HG03135 (cell line): ENCODE data around the gene RYR3.
"Not testable (repeated sequence)": the region's sequence is repeated elsewhere in the genome, so short reads cannot be mapped to it uniquely, and the experiment has no call there.

Experiments used
- ATAC-seq: cut with Tn5 transposase; IDR thresholded peaks from one replicate; pipeline ENCODE4 v1.9.1; 2021; ENCODE audit warnings: mild to moderate bottlenecking, moderate library complexity; ENCODE audit not compliant: unreplicated experiment

RYR3 gene

GRCh38 chr15:33565094-33565493 is 254.3 kb downstream of the RYR3 start:
- ATAC-seq = no peak

DNA sequence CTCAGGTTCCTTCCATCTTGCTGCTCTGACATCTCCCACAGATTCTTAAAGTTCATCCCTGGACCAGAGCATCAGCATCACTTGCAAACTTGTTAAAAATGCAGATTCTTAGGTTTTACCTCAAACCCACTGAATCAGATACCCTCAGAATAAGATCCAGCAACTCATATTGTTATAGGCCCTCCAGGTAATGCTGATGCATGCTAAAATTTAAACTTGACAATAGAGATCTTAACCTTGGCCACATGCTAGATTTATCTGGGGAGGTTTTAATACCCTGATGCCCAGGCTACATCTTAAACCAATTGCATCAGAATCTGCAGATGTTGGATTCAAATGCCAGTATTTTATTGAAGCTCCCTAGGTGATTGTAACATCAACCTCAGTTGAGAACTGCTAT is 256.9 kb downstream of the RYR3 start:
- no peak for ATAC-seq

DNA sequence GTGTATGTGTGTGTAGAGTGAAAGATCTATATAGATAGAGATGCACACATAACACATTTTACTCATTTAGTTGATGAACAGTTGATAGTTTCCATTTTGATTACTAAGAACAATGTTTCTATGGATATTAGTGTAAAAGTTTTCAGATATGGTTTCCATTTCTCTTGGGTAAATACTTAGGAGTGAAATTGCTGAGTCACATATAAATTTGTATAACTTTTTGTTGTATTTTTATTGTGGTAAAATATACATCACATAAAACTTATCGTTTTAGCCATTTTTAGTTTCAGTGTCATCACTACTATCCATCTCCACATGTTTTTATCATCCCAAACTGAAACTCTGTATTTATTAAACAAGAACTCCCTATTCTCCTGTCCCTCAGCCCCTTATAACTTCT is 258.3 kb downstream of the RYR3 start:
- ATAC-seq = no peak

DNA sequence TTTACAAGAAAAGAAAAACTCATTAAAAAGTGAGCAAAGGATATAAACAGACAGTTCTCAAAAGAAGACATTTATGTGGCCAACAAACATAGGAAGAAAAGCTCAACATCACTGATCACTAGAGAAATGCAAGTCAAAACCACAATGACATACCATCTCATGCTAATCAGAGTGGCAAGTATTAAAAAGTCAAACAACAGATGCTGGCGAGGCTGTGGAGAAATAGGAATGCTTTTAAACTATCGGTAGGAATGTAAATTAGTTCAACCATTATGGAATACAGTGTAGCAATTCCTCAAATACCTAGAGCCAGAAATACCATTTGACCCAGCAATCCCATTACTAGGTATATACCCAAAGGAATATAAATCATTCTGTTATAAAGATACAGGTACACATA is 267.1 kb downstream of the RYR3 start:
- ATAC-seq = not testable (repeated sequence)

- no peak for ATAC-seq
These were observed 269.8 kb downstream of the RYR3 start for GRCh38 chr15:33580526-33580925.

GRCh38 chr15:33581032-33581431 is 270.3 kb downstream of the RYR3 start:
- ATAC-seq = no peak

GRCh38 chr15:33584797-33585196 is 274.0 kb downstream of the RYR3 start:
- ATAC-seq = no peak

DNA sequence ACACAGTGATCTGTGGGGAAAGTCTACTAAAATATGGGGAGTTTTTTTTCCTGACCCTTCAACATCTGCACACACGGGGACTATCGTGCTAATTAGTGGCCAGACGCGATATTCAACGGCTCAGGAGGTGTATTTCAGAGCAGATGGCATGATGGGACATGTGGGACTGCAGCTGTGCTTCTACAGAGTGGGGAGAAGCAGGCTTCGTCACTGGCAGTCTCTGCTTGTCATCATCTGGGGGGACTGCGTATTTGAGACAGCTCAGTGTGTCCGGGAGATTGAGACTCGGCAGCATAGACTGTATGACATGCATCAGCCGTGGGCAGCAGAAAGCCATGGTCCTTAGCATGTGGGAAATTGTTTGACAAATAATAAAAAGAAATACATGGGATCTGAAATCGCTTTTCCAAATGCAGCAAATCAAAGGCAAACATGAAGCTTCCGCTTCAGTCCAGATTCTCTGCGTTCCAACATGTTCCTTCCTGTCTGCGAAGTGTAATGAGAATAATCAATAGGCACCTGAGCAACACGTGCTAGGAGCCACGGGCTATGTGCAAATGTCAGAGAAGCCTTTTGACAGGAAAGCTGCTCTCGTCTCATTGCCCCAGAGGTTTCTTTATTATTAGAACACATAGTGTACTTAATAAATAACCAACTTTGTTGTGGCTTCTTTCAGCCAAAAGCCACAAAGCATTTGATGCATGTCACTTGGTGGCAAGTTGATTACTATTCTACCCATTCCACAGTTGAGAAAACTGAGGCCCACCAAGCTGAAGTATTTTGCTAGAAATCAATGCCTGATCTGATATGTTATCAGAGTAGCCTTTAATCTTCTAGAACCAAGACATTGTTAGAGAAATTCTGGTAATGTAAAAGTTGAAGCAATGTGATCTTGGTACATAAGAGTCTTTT is 276.3 kb downstream of the RYR3 start:
- ATAC-seq = no peak

GRCh38 chr15:33587773-33588172 is 277.0 kb downstream of the RYR3 start:
- ATAC-seq = no peak

- no peak for ATAC-seq
These were observed 282.1 kb downstream of the RYR3 start for GRCh38 chr15:33592864-33593263.

DNA sequence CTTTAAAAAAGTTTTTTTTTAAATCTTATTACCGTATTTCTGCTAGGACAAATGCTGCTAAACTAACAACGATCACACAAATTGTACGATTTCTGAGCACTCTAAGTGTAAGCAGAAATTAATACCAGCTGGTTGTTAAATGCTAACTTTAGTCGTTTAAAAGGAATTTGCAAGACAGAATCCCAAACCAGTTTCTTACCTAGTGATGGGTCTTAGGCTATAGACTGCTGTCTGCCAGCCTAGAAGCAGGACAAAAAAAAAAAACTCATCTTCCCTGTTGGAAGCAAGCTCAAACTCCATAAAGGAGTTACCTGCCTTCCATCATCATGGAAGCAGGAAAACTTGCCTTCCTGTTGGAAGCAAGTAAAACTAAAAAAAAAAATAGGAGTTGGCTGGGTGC is 287.6 kb downstream of the RYR3 start:
- not testable (repeated sequence) for ATAC-seq

GRCh38 chr15:33600212-33600611 is 289.4 kb downstream of the RYR3 start:
- no peak for ATAC-seq

DNA sequence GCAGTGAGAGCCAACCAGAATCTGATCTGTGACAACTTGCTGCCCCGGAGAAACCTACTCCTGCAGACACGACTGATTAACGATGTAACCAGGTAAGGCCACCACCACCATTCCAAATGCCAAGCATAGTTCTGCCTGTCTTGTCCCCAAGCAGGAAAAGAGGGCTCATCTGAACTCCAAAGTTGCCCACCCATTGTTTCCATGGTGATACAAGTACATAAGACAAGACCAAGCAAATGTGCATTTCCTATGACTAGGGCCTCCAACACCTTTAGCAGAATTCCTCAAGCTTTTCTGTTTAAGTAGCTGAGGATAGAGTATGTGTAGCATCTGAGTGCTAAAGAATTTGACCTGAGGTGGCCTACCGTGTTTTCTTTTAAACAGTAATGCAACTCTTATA is 290.7 kb downstream of the RYR3 start:
- no peak for ATAC-seq

- ATAC-seq = no peak
These were observed 297.9 kb downstream of the RYR3 start for GRCh38 chr15:33608714-33609113.

DNA sequence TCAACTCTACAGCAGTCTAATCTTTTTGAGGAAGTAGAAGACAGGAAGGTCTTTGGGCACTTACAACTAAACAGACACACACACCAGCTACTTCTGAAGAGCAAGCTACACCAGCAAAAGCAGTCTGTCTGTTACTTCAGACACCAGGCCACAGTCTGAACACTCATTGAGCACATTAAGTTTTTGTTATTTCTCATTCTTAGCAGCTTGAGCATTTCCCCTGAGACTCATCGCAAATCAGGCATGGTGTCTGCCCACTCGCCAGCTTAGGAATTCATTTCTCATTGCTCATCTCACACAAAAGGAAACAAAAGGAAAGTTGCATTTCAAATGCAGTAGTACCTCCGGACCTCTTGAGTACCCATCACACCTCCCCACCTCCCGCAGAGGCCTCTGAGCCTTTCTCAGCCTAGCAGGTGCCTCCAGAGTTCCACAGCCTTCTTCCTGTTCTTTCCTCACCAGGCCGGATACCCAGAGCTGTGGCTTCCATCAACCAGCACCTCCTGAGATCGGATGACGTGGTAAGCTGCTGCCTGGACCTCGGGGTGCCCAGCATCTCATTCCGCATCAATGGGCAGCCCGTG is 302.0 kb downstream of the RYR3 start:
- no peak for ATAC-seq

DNA sequence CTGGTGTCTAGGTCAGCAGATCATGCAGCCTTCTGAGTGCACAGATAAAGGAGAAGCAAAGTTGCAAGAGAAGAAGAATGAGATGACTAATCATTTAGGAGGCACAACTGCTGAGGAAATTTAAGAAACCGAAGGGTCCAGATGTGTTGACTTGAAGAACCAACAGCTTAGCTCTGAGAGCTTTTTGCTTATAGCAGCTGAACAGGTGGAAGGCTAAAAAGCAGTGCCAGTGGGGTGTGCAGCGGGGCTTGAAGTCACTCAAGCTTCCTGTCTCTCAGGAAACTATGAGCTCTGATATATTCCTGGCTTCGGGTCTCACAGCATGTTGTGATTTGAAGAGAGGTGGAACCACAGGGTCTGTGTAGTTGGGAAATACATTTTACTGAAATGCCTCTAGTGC is 305.7 kb downstream of the RYR3 start:
- ATAC-seq = no peak

DNA sequence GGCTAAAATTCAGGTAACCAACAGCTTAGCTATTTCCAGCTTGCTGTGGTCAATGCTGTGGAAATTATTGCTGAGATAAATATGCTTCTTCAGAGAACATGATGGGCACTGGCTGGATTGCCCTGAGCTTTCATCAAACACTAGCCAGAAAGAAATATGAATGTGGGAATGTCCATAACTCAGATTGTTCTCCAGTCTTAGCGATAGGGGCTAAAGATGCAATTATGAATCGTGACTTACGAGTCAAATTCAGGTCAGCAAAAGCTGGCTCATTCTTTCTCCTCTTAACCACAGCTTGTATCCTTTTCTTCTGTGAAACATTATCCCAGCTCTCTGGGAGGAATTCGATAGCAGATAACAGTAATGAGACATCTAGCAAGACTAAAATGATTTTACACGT is 307.6 kb downstream of the RYR3 start:
- no peak for ATAC-seq

- ATAC-seq = no peak
These were observed 310.4 kb downstream of the RYR3 start for GRCh38 chr15:33621141-33621540.

DNA sequence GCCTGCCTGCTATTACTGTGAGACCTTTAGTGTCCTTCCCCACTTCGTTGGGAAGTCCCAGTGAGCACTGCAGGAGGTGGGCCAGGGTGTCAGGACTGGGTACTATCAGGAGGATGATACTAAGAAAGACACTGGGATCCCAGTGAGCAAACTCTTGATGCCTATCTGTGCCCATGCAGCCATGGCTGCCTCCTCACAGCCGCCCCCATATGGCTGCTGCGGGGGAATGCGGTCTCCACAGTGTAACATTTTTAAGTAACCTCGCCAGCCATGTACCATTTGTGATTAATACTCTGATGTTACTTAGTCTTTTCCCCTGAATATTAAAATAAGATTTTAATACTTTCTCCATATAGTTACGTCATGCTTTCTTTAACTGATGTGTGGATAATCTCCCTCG is 312.2 kb downstream of the RYR3 start:
- no peak for ATAC-seq

DNA sequence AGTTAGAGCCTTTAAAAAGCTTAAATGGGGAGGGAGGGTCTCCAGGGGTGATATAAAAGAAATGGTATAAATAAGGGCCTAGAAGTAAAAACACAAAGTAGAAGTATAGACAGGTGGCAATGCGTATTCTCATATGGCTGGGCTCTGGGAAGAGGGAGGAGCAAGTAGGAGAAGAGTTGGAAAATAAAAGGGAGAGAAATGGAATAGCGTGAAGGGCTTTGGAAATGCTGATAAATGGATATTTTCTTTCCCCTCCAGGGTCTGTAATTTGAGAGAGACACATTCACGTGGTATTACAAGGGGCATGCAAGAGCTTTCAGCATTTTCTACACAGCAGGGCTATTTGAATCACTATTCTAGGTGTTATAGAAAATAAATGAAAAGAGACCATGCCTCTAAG is 313.7 kb downstream of the RYR3 start:
- ATAC-seq = no peak

DNA sequence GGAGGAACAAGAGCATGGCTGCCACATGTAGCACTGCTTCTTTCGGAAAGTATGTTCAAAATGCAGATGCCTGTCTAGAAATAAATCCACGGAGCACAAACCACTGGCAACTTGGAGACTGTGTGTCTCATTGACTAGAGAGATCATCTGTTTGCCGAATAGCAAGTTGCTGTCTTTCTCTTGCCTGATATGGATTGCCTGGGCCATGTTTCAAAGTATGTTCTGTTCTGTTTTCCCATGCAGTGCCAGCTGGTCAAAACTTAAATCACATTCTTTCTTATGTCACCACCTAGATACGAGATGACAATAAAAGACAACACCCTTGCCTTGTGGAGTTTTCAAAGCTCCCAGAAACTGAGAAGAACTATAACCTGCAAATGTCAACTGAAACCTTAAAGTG is 318.9 kb downstream of the RYR3 start:
- ATAC-seq = no peak

- ATAC-seq = no peak
These were observed 325.5 kb downstream of the RYR3 start for GRCh38 chr15:33636234-33636633.

GRCh38 chr15:33636958-33637357 is 326.2 kb downstream of the RYR3 start:
- ATAC-seq = no peak
